Endodermal cell (in vitro differentiated cells): ENCODE data around the gene KLRC3. TPM values are rescaled to one million over a fixed set of nuclear protein-coding genes. Genes with fewer than 3 reads are reported as not detected.
"Not testable (repeated sequence)": the region's sequence is repeated elsewhere in the genome, so short reads cannot be mapped to it uniquely, and the experiment has no call there.

ENCODE experiments used
- DNase-seq: peaks from one replicate; pipeline ENCODE4 v3.0.0-alpha.2; 2017
- H3K27ac ChIP-seq: 2 replicates; pipeline ENCODE4 v1.5.1; 2013; ENCODE audit warnings: mild to moderate bottlenecking, low read depth, low read length, moderate library complexity
- H3K27me3 ChIP-seq: 2 replicates; pipeline ENCODE4 v1.6.1; 2013; ENCODE audit warnings: mild to moderate bottlenecking, low read length, moderate library complexity; ENCODE audit not compliant: insufficient read depth, control insufficient read depth, poor library complexity, severe bottlenecking
- H3K36me3 ChIP-seq: 2 replicates; pipeline ENCODE4 v1.7.0; 2013; ENCODE audit warnings: mild to moderate bottlenecking, low read length, moderate library complexity; ENCODE audit not compliant: control insufficient read depth, insufficient read depth
- H3K4me1 ChIP-seq: one replicate; pipeline ENCODE4 v1.7.0; 2013; ENCODE audit warnings: low read length; ENCODE audit not compliant: control insufficient read depth, insufficient read depth
- H3K4me3 ChIP-seq: 2 replicates; pipeline ENCODE4 v1.5.1; 2013; ENCODE audit warnings: mild to moderate bottlenecking, low read length, moderate library complexity
- H3K9ac ChIP-seq: 2 replicates; pipeline ENCODE4 v1.6.1; 2013; ENCODE audit warnings: mild to moderate bottlenecking, low read length, moderate library complexity; ENCODE audit not compliant: poor library complexity, severe bottlenecking; ENCODE audit errors: extremely low read depth
- H3K9me3 ChIP-seq: 2 replicates; pipeline ENCODE4 v1.6.1; 2013; ENCODE audit warnings: mild to moderate bottlenecking, low read length, moderate library complexity; ENCODE audit not compliant: control insufficient read depth
- H3K27ac Mint-ChIP-seq: 2 replicates; pipeline ENCODE4 v1.8.0; 2020; ENCODE audit warnings: mixed read lengths
- H3K27me3 Mint-ChIP-seq: 2 replicates; pipeline ENCODE4 v1.8.0; 2021; ENCODE audit warnings: mild to moderate bottlenecking, mixed read lengths; ENCODE audit not compliant: insufficient read depth
- H3K36me3 Mint-ChIP-seq: 2 replicates; pipeline ENCODE4 v1.8.0; 2020; ENCODE audit warnings: low read depth, mixed read lengths
- H3K4me1 Mint-ChIP-seq: 2 replicates; pipeline ENCODE4 v1.8.0; 2020; ENCODE audit warnings: mixed read lengths
- H3K4me3 Mint-ChIP-seq: 2 replicates; pipeline ENCODE4 v1.8.0; 2020; ENCODE audit warnings: mild to moderate bottlenecking, moderate library complexity, mixed read lengths
- H3K9me3 Mint-ChIP-seq: 2 replicates; pipeline ENCODE4 v1.8.0; 2020; ENCODE audit warnings: mild to moderate bottlenecking, mixed read lengths
- WGBS, 2 experiments: methylation state at CpG; one replicate each; pipeline versions ENCODE4 v1.1.5 to v1.1.7; 2013; ENCODE audit warnings: missing lambda C conversion rate in 2 of 2, mixed read lengths in 1 of 2; ENCODE audit not compliant: insufficient coverage in 1 of 2, insufficient read length in 1 of 2; 5-methylcytosine and 5-hydroxymethylcytosine counted together
- total RNA-seq, 2 donors: library from RNA; stranded (reverse); fragmentation: NEBNext Ultra II Directional in 1 of 2; extraction: Animal tissue kit (Norgen Biotek cat#: 25700) in 1 of 2; gene quantifications; 2 replicates in 1 of 2; 3 replicates in 1 of 2; pipeline ENCODE4 v1.2.1, GENCODE V29; 2021

Gene KLRC3
- total RNA-seq, 2 donors from 2014 or later, result not detected

DNA sequence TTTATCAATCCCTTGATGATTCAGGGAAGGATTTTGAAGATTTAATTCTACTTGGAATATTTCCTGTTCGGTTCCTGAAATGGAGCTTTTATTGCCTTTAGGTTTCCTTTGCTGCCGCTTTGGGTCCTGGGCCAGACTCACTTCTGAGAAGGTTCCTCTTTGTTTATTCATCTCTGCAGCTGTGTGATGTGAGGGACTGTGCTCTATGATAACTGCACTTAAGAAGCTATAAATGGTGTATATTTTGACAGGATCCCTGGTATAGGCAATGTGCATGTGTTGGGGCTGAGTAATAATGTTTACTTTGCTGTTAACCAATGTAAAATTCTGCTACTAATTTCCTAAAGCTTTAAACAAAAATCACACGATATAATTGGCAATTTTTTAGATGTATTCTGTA is 15.4 kb upstream of the KLRC3 start, which contains the start of gene KLRC2:
TSS of gene KLRC2 (minus strand) at position 195 of the 400 bp plus-strand sequence. CDS start at position 171, 24 bp downstream.
- H3K27me3 ChIP-seq, H3K4me3 ChIP-seq, H3K9me3 ChIP-seq, H3K27ac Mint-ChIP-seq, H3K27ac ChIP-seq, H3K9ac ChIP-seq, H3K4me3 Mint-ChIP-seq, H3K27me3 Mint-ChIP-seq, DNase-seq, H3K4me1 ChIP-seq, H3K36me3 ChIP-seq, H3K36me3 Mint-ChIP-seq, H3K9me3 Mint-ChIP-seq, H3K4me1 Mint-ChIP-seq: not testable (repeated sequence)
- WGBS, 2 experiments, result 83% methylated on average over 2 of the region's 3 CpGs; no CpG with 5 or more reads in 1 of the 2 experiments

DNA sequence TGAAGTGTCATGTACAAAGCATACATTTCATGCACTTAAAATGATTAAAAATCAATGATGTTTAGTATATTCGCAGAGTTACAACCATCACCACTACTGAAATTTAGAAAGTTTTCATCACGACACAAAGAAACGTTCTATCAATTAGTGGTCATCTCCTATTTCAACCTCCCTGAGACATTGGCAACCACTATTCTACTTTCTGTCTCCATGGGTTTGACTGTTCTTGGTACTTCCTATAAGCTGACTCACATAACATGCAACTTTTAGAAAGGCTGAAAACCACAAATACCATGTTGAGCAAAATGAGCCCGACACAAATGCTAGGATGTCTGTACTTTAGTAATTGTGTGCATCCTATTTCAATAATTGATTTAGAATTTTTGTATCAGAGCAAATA is 10.2 kb upstream of the KLRC3 start:
- H3K27ac Mint-ChIP-seq, H3K27me3 ChIP-seq, H3K9ac ChIP-seq, H3K4me3 ChIP-seq, H3K4me1 Mint-ChIP-seq, H3K36me3 ChIP-seq, H3K9me3 ChIP-seq, DNase-seq, H3K4me1 ChIP-seq, H3K36me3 Mint-ChIP-seq, H3K27me3 Mint-ChIP-seq, H3K27ac ChIP-seq, H3K9me3 Mint-ChIP-seq, H3K4me3 Mint-ChIP-seq: not testable (repeated sequence)
- 88% methylated on average over 2 of the region's 4 CpGs; no CpG with 5 or more reads in 1 of the 2 experiments for WGBS, 2 experiments

DNA sequence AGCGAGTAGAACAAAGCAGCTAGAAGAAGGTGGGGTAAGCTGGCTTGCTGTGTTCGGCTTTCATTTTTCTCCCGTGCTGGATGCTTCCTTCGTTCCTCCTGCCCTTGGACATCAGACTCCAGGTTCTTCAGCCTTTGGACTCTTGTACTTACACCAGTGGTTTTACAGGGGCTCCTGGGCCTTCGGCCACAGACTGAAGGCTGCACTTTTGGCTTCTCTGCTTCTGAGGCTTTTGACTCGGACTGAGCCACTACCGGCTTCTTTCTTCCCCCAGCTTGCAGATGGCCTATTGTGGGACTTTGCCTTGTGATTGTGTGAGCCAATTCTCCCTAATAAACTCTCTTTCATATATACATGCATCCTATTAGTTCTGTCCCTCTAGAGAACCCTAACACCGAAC is 5.5 kb upstream of the KLRC3 start:
- not testable (repeated sequence) for H3K9me3 Mint-ChIP-seq, H3K9me3 ChIP-seq, H3K27me3 Mint-ChIP-seq, H3K4me3 ChIP-seq, H3K4me1 ChIP-seq, H3K4me3 Mint-ChIP-seq, H3K27ac ChIP-seq, H3K9ac ChIP-seq, H3K36me3 ChIP-seq, DNase-seq, H3K36me3 Mint-ChIP-seq, H3K4me1 Mint-ChIP-seq, H3K27me3 ChIP-seq
- WGBS, 2 experiments, result 89 to 100% methylated on average over 5 to 6 of the region's 8 CpGs
- H3K27ac Mint-ChIP-seq, result peak overlapping the region; percentile 52

DNA sequence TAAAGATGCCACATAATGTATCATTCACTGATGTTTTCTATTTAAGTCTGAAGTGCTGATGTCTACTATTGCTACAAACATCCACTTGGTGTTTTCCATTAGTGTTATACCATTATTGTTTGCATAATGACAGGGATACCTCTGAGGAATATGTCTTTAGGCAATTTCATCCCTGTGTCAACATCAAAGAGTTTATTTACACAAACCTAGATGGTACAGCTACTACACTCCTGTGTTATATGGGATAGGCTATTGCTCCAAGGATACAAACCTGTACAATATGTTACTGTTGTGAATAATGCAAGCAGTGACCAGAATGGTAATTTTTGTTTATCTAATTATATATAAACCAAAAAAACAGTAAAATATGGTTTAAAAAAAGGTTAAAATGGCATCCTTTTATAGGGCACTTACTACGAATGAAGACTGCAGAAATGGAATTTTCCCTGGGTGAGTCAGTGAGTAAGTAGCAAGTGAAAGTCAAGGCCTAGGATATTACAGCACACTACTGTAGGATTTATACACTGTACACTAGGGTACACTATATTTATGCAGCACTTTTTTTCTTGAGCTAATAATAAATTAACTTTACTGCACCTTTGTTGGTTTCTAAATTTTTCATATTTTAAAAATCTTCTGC is 4.0 kb upstream of the KLRC3 start:
- H3K27ac ChIP-seq, DNase-seq, H3K4me3 ChIP-seq, H3K27me3 Mint-ChIP-seq, H3K4me1 Mint-ChIP-seq, H3K9me3 Mint-ChIP-seq, H3K9ac ChIP-seq, H3K27ac Mint-ChIP-seq, H3K27me3 ChIP-seq, H3K4me1 ChIP-seq, H3K9me3 ChIP-seq, H3K36me3 Mint-ChIP-seq, H3K36me3 ChIP-seq, H3K4me3 Mint-ChIP-seq: not testable (repeated sequence)
- WGBS, 2 experiments, result no CpG with 5 or more reads among the region's 1 CpG

DNA sequence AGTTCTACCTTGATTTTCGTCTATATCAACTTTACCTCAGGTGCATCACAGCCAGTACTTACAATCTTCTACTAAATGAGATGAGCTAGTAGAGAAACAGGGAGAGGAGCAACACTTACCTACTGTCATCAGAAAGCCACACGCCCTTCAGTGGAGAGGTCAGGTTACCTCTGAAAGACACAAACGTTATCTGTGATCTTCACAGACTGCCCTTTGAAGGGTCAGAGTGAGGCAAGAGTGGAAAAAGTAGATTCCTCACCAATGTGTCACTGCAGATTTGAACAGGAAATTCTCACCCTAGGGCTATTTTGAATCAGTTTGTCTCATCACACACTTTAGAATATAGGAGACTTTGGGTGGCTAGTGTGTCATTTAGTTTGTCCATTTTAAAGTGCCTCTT is 1.8 kb upstream of the KLRC3 start:
- H3K27me3 ChIP-seq, DNase-seq, H3K9ac ChIP-seq, H3K4me3 Mint-ChIP-seq, H3K27ac Mint-ChIP-seq, H3K4me1 ChIP-seq, H3K9me3 ChIP-seq, H3K4me1 Mint-ChIP-seq, H3K27me3 Mint-ChIP-seq, H3K9me3 Mint-ChIP-seq, H3K4me3 ChIP-seq, H3K36me3 ChIP-seq, H3K36me3 Mint-ChIP-seq, H3K27ac ChIP-seq: not testable (repeated sequence)
- 29% methylated on average over 1 of the region's 3 CpGs; no CpG with 5 or more reads in 1 of the 2 experiments for WGBS, 2 experiments
